GM12878 (cell line): Measurements from ENCODE around the gene PTGR3. TPM values are rescaled to one million over a fixed set of nuclear protein-coding genes. Genes with fewer than 3 reads are reported as not detected.

Source experiments
- ATAC-seq: fragments of 200-7000 bp; cut with Tn5 transposase; 3 replicates; pipeline ENCODE4 v1.9.1; 2020; ENCODE audit warnings: mild to moderate bottlenecking, moderate library complexity
- BruUV-seq: library from RNA; stranded (reverse); fragments of 400-500 nt; replicated peaks from 2 replicates; lab custom pipeline; 2021; lab: Mats Ljungman, UMichigan
- CTCF ChIA-PET: fragments of 300-600 bp; sonication (Branson Sonifier 250); formaldehyde crosslinking; extraction: SDS; loops from one replicate; lab custom pipeline; 2021; ENCODE audit warnings: inconsistent platforms; lab: Yijun Ruan, JAX
- POLR2A ChIA-PET: fragments of 350-600 bp; formaldehyde crosslinking; extraction: SDS; loops from one replicate; lab custom pipeline; 2021; ENCODE audit warnings: inconsistent platforms; lab: Charles Lee
- RAD21 ChIA-PET: fragments of 300-600 bp; sonication (Branson Sonifier 250); formaldehyde crosslinking; loops from one replicate; lab custom pipeline; 2023; ENCODE audit warnings: antibody characterized with exemption; ENCODE audit not compliant: unreplicated experiment; lab: Charles Lee
- SMC1A ChIA-PET: fragments of 300-600 bp; sonication (Branson Sonifier 250); formaldehyde crosslinking; loops from one replicate; lab custom pipeline; 2023; ENCODE audit not compliant: unreplicated experiment, uncharacterized antibody; lab: Charles Lee
- DNase-seq: peaks from one replicate; pipeline ENCODE4 v3.0.0-alpha.2; 2011; ENCODE audit warnings: low read depth, low spot score
- FAIRE-seq: peaks from 3 replicates; lab custom pipeline; 2011; peaks lifted over from hg19 to GRCh38; lab: Jason Lieb, UNC
- H2AFZ ChIP-seq: 2 replicates; pipeline ENCODE4 v1.6.0; 2011; ENCODE audit warnings: low read depth, low read length, control low read depth; ENCODE audit not compliant: control insufficient read depth
- H3K27ac ChIP-seq: 2 replicates; pipeline ENCODE4 v1.5.1; 2011; ENCODE audit warnings: control low read depth; ENCODE audit not compliant: control insufficient read depth, insufficient read depth
- H3K27me3 ChIP-seq, 2 experiments: replicated peaks in 1 of 2; 2 replicates each; pipeline versions ENCODE4 v1.6.0 to v1.6.1; 2011; ENCODE audit warnings: low read length in 1 of 2; ENCODE audit not compliant: control insufficient read depth in 2 of 2, insufficient read depth in 2 of 2
- H3K36me3 ChIP-seq, 2 experiments: 2 replicates each; pipeline ENCODE4 v1.5.1; 2011; ENCODE audit warnings: low read length in 1 of 2; ENCODE audit not compliant: control insufficient read depth in 2 of 2, insufficient read depth in 2 of 2
- H3K4me1 ChIP-seq: 2 replicates; pipeline ENCODE4 v1.6.1; 2011; ENCODE audit warnings: mild to moderate bottlenecking, low read length, moderate library complexity, mixed read lengths; ENCODE audit not compliant: control insufficient read depth, insufficient read depth
- H3K4me2 ChIP-seq: 2 replicates; pipeline ENCODE4 v1.6.0; 2011; ENCODE audit warnings: control low read depth; ENCODE audit not compliant: control insufficient read depth, insufficient read depth
- H3K4me3 ChIP-seq: fragments of 200-600 bp; sonication (generic); 2 replicates; pipeline ENCODE4 v1.5.1; 2016
- H3K79me2 ChIP-seq: 2 replicates; pipeline ENCODE4 v1.6.0; 2011; ENCODE audit warnings: low read length; ENCODE audit not compliant: control insufficient read depth, insufficient read depth
- H3K9ac ChIP-seq: 2 replicates; pipeline ENCODE4 v1.8.0; 2011; ENCODE audit warnings: low read length, control low read depth, mixed read lengths; ENCODE audit not compliant: control insufficient read depth, insufficient read depth
- H3K9me3 ChIP-seq: replicated peaks from 3 replicates; pipeline ENCODE4 v1.5.1; 2011; ENCODE audit warnings: mild to moderate bottlenecking, low read length; ENCODE audit not compliant: control insufficient read depth, insufficient read depth
- H4K20me1 ChIP-seq: 2 replicates; pipeline ENCODE4 v1.6.0; 2011; ENCODE audit not compliant: control insufficient read depth, insufficient read depth
- BCL3 ChIP-seq: IDR thresholded peaks from 2 replicates; pipeline ENCODE4 v1.6.1; 2011; ENCODE audit warnings: borderline replicate concordance, low read depth, mild to moderate bottlenecking, moderate library complexity, low read length; ENCODE audit not compliant: insufficient read depth, poor library complexity, severe bottlenecking
- LARP7 ChIP-seq: fragments of 450-650 bp; IDR thresholded peaks from 2 replicates; pipeline ENCODE4 v1.6.1; 2017; ENCODE audit warnings: mild to moderate bottlenecking
- RAD51 ChIP-seq: fragments of 450-650 bp; IDR thresholded peaks from 2 replicates; pipeline ENCODE4 v1.6.1; 2016; ENCODE audit warnings: moderate library complexity, mild to moderate bottlenecking, inconsistent platforms
- SMAD5 ChIP-seq: IDR thresholded peaks from 2 replicates; pipeline ENCODE4 v1.6.1; 2016; ENCODE audit warnings: antibody characterized with exemption, low read depth
- SMARCA5 ChIP-seq: fragments of 450-650 bp; IDR thresholded peaks from 2 replicates; pipeline ENCODE4 v1.6.1; 2017; ENCODE audit warnings: mild to moderate bottlenecking
- SUZ12 ChIP-seq: fragments of 200-600 bp; sonication (generic); IDR thresholded peaks from one replicate; pipeline ENCODE4 v1.6.1; 2018; ENCODE audit warnings: antibody characterized with exemption, mild to moderate bottlenecking; ENCODE audit not compliant: unreplicated experiment
- WGBS: methylation state at CpG from one replicate; pipeline ENCODE4 v1.1.6; 2016; ENCODE audit warnings: low lambda C conversion rate; ENCODE audit not compliant: insufficient replicate concordance, insufficient coverage; ENCODE audit errors: missing lambda C conversion rate; 5-methylcytosine and 5-hydroxymethylcytosine counted together
- in situ Hi-C: fragments of 300-500 bp; cut with MboI; formaldehyde crosslinking; loops from 9 replicates; pipeline ENCODE4 v1.14.3; 2018; ENCODE audit warnings: mixed read lengths
- intact Hi-C: fragments of 100-400 bp; cut with micrococcal nuclease; formaldehyde crosslinking; loops from one replicate; pipeline ENCODE4 v1.14.2; 2022; ENCODE audit not compliant: unreplicated experiment
- polyA plus RNA-seq, 11 experiments: library from polyadenylated mRNA; depleted of rRNA in 4 of 11; unstranded in 6 of 11; stranded (reverse) in 5 of 11; fragments of >200 nt; fragmentation: Nextera tagmentation in 4 of 11; fragmentation: Illumina TruSeq in 1 of 11; extraction: Ambion mirVana in 4 of 11; extraction: Trizol in 1 of 11; gene quantifications; 1 replicate in 1 of 11; 2 replicates in 10 of 11; pipeline versions ENCODE4 v1.2.1 to v1.2.3, GENCODE V29; 2011 to 2016; ENCODE audit warnings: inconsistent platforms in 2 of 11, missing spikeins in 2 of 11, low read depth in 1 of 11
- total RNA-seq, 4 experiments: library from RNA; depleted of rRNA in 3 of 4; stranded (reverse); fragments of >200 nt in 3 of 4; fragmentation: Illumina TruSeq in 1 of 4; extraction: Trizol in 1 of 4; gene quantifications; 2 replicates each; pipeline versions ENCODE4 v1.2.1 to v1.2.3, GENCODE V29; 2013 to 2021
- TF ChIP-seq, protein P1 (sequence below): fragments of 450-650 bp; IDR thresholded peaks from 2 replicates; pipeline ENCODE4 v1.6.1; 2014; ENCODE audit warnings: mild to moderate bottlenecking

Gene PTGR3
- total and polyA plus RNA-seq, 10 of the 15 experiments (the other 5 are each of a cell fraction or from before 2014, with no cell fraction given): 6.2 to 69.8 (median 21.9) TPM

GRCh38 chr18:75201282-75202270 lies 7.4 kb downstream of the PTGR3 start (continued):
- TF ChIP-seq BCL3 (no peak), SUZ12 (no peak), RAD51 (no peak), LARP7 (no peak)

GRCh38 chr18:75200605-75201280 lies 8.2 kb downstream of the PTGR3 start:
- TF ChIP-seq, protein P1, sequence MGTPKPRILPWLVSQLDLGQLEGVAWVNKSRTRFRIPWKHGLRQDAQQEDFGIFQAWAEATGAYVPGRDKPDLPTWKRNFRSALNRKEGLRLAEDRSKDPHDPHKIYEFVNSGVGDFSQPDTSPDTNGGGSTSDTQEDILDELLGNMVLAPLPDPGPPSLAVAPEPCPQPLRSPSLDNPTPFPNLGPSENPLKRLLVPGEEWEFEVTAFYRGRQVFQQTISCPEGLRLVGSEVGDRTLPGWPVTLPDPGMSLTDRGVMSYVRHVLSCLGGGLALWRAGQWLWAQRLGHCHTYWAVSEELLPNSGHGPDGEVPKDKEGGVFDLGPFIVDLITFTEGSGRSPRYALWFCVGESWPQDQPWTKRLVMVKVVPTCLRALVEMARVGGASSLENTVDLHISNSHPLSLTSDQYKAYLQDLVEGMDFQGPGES: no peak
- no peak for TF ChIP-seq SMARCA5
- TF ChIP-seq SMAD5: no peak
- BruUV-seq: no TSS peak
- Histone ChIP-seq H3K36me3 (peaks cover 5 to 10% of the 10 kb centered on the region in 2 experiments), H3K9ac (no peak overlapping the region), H3K4me1 (no peaks in the 10 kb centered on the region), H3K4me3 (no peak overlapping the region), H3K4me2 (no peak overlapping the region), H3K9me3 (no peaks in the 10 kb centered on the region), H4K20me1 (no peaks in the 10 kb centered on the region), H3K27ac (no peak overlapping the region), H3K79me2 (peaks cover 19% of the 10 kb centered on the region), H2AFZ (no peak overlapping the region), H3K27me3 (no peaks in the 10 kb centered on the region)
- in situ Hi-C loops: loop anchor here (25.0 kb wide), 1 partner anchor 1912 kb away; no protein-coding TSS in a partner anchor
- no peak for FAIRE-seq
- ChIA-PET POLR2A (interaction anchor here (0.7 kb wide), 1 partner anchor 10 kb away, joined by 3 read pairs; no protein-coding TSS in a partner anchor), SMC1A (no interaction called here), RAD21 (no interaction called here), CTCF (no interaction called here)
- intact Hi-C loops: loop anchor here (10.0 kb wide), 4 partner anchors 206 to 1284 kb away; no protein-coding TSS in a partner anchor
- DNase-seq: no peak
- 91% methylated on average over 7 of the region's 7 CpGs for WGBS
- ATAC-seq: no peak
